Neuronal stem cell (in vitro differentiated cells): ENCODE data around the gene ERC2.

Source experiments
- DNase-seq: peaks from one replicate; pipeline ENCODE4 v3.0.0-alpha.2; 2013; ENCODE audit warnings: low spot score
- H2AFZ ChIP-seq: one replicate; pipeline ENCODE4 v1.6.1; 2013; ENCODE audit warnings: mild to moderate bottlenecking, low read length, inconsistent platforms
- H2AK5ac ChIP-seq: 2 replicates; pipeline ENCODE4 v1.6.1; 2013; ENCODE audit warnings: low read depth, mild to moderate bottlenecking, inconsistent platforms, low read length, moderate library complexity, mixed read lengths
- H2BK120ac ChIP-seq: 2 replicates; pipeline ENCODE4 v1.6.1; 2013; ENCODE audit warnings: low read depth, mild to moderate bottlenecking, inconsistent platforms, low read length, moderate library complexity, mixed read lengths
- H2BK12ac ChIP-seq: one replicate; pipeline ENCODE4 v1.6.1; 2013; ENCODE audit warnings: low read length, inconsistent platforms
- H2BK15ac ChIP-seq: 2 replicates; pipeline ENCODE4 v1.6.1; 2013; ENCODE audit warnings: mild to moderate bottlenecking, low read length, inconsistent platforms, mixed read lengths
- H2BK5ac ChIP-seq: one replicate; pipeline ENCODE4 v1.6.1; 2013; ENCODE audit warnings: inconsistent platforms, mild to moderate bottlenecking, low read length, moderate library complexity
- H3K14ac ChIP-seq: one replicate; pipeline ENCODE4 v1.6.1; 2013; ENCODE audit warnings: low read length, inconsistent platforms
- H3K18ac ChIP-seq: 2 replicates; pipeline ENCODE4 v1.6.1; 2013; ENCODE audit warnings: low read length, inconsistent platforms
- H3K23ac ChIP-seq: 2 replicates; pipeline ENCODE4 v1.6.1; 2013; ENCODE audit warnings: low read depth, mild to moderate bottlenecking, mixed read lengths, low read length, inconsistent platforms; ENCODE audit not compliant: poor library complexity
- H3K27ac ChIP-seq: replicated peaks from 3 replicates; pipeline ENCODE4 v1.5.1; 2013; ENCODE audit warnings: low read length, inconsistent platforms
- H3K27me3 ChIP-seq, 3 experiments: 2 replicates each; pipeline ENCODE4 v1.6.1; 2013; ENCODE audit warnings: low read length in 3 of 3, mild to moderate bottlenecking in 2 of 3, inconsistent platforms in 1 of 3, low read depth in 1 of 3, mixed read lengths in 1 of 3, moderate library complexity in 1 of 3; ENCODE audit not compliant: control insufficient read depth in 3 of 3, insufficient read depth in 3 of 3
- H3K36me3 ChIP-seq, 2 donors: replicated peaks in 1 of 2; 2 replicates each; pipeline ENCODE4 v1.6.1; 2013; ENCODE audit warnings: low read length in 2 of 2; ENCODE audit not compliant: control insufficient read depth in 2 of 2, insufficient read depth in 2 of 2
- H3K4ac ChIP-seq: 2 replicates; pipeline ENCODE4 v1.6.1; 2013; ENCODE audit warnings: inconsistent platforms, mild to moderate bottlenecking, low read length, moderate library complexity
- H3K4me1 ChIP-seq, 2 donors: 1 replicate in 1 of 2; 2 replicates in 1 of 2; pipeline ENCODE4 v1.6.1; 2013; ENCODE audit warnings: low read length in 2 of 2, low read depth in 1 of 2; ENCODE audit not compliant: control insufficient read depth in 2 of 2, insufficient read depth in 1 of 2
- H3K4me2 ChIP-seq: one replicate; pipeline ENCODE4 v1.6.1; 2013; ENCODE audit warnings: mild to moderate bottlenecking, low read length, inconsistent platforms; ENCODE audit not compliant: insufficient read depth, poor library complexity, severe bottlenecking
- H3K4me3 ChIP-seq, 2 donors: 2 replicates each; pipeline ENCODE4 v1.5.1; 2013; ENCODE audit warnings: low read length in 2 of 2, mild to moderate bottlenecking in 2 of 2, inconsistent platforms in 1 of 2, moderate library complexity in 1 of 2
- H3K79me1 ChIP-seq: one replicate; pipeline ENCODE4 v1.6.1; 2013; ENCODE audit warnings: low read depth, mild to moderate bottlenecking, inconsistent platforms, low read length, moderate library complexity
- H3K9ac ChIP-seq: one replicate; pipeline ENCODE4 v1.6.1; 2013; ENCODE audit warnings: mild to moderate bottlenecking, low read depth, low read length, inconsistent platforms; ENCODE audit not compliant: poor library complexity
- H3K9me3 ChIP-seq, 2 donors: replicated peaks in 1 of 2; 2 replicates each; pipeline versions ENCODE3 to v1.6.1; 2013; ENCODE audit warnings: low read length in 2 of 2, mild to moderate bottlenecking in 2 of 2, inconsistent platforms in 1 of 2, low read depth in 1 of 2, mixed read lengths in 1 of 2, moderate library complexity in 1 of 2; ENCODE audit not compliant: control insufficient read depth in 2 of 2, insufficient read depth in 1 of 2
- H4K8ac ChIP-seq: one replicate; pipeline ENCODE4 v1.6.1; 2013; ENCODE audit warnings: low read depth, mild to moderate bottlenecking, inconsistent platforms, low read length, moderate library complexity
- H4K91ac ChIP-seq: one replicate; pipeline ENCODE4 v1.6.1; 2013; ENCODE audit warnings: low read length, low read depth, mild to moderate bottlenecking, inconsistent platforms; ENCODE audit not compliant: poor library complexity
- WGBS, 2 donors: extraction: QIAGEN DNeasy Blood & Tissue Kit; methylation state at CpG; one replicate each; pipeline ENCODE4 v1.1.7; 2013; ENCODE audit warnings: missing lambda C conversion rate in 2 of 2, mixed read lengths in 1 of 2; ENCODE audit not compliant: insufficient read length in 2 of 2, insufficient replicate concordance in 1 of 2; ENCODE audit errors: extremely low coverage in 2 of 2; 5-methylcytosine and 5-hydroxymethylcytosine counted together

The ERC2 gene

GRCh38 chr3:55947406-55947805 lies 520.9 kb downstream of the ERC2 start:
- Histone ChIP-seq H3K36me3 (no peaks in the 10 kb centered on the region), H4K8ac (no peak overlapping the region), H2AFZ (no peak overlapping the region), H3K9ac (no peak overlapping the region), H3K4me2 (no peak overlapping the region), H3K14ac (no peak overlapping the region), H3K23ac (no peak overlapping the region), H2BK15ac (no peak overlapping the region), H2BK12ac (no peak overlapping the region), H3K4ac (no peak overlapping the region), H3K27me3 (no peaks in the 10 kb centered on the region), H2BK5ac (no peak overlapping the region), H3K4me3 (no peak overlapping the region), H3K79me1 (no peaks in the 10 kb centered on the region), H2AK5ac (no peak overlapping the region), H3K4me1 (no peaks in the 10 kb centered on the region), H3K18ac (no peak overlapping the region), H3K9me3 (no peaks in the 10 kb centered on the region), H2BK120ac (no peak overlapping the region), H4K91ac (no peak overlapping the region), H3K27ac (no peak overlapping the region)
- no peak for DNase-seq
- no CpG with 5 or more reads among the region's 5 CpGs for WGBS, 2 donors

GRCh38 chr3:55946574-55947160 lies 521.6 kb downstream of the ERC2 start:
- no peaks in the 10 kb centered on the region for H3K9me3 ChIP-seq
- H3K36me3 ChIP-seq: no peaks in the 10 kb centered on the region
- H3K9ac ChIP-seq: no peak overlapping the region
- no peak overlapping the region for H2BK120ac ChIP-seq
- no peak overlapping the region for H3K14ac ChIP-seq
- H3K4ac ChIP-seq: no peak overlapping the region
- H3K4me2 ChIP-seq: no peak overlapping the region
- no peak overlapping the region for H2BK15ac ChIP-seq
- no peak overlapping the region for H4K8ac ChIP-seq
- H3K18ac ChIP-seq: no peak overlapping the region
- no peaks in the 10 kb centered on the region for H3K4me1 ChIP-seq
- no peak overlapping the region for H2AFZ ChIP-seq
- H2BK12ac ChIP-seq: no peak overlapping the region
- H2BK5ac ChIP-seq: no peak overlapping the region
- H4K91ac ChIP-seq: no peak overlapping the region
- no peaks in the 10 kb centered on the region for H3K79me1 ChIP-seq
- no peak overlapping the region for H3K23ac ChIP-seq
- H3K27ac ChIP-seq: no peak overlapping the region
- DNase-seq: no peak
- H2AK5ac ChIP-seq: no peak overlapping the region
- H3K27me3 ChIP-seq: no peaks in the 10 kb centered on the region
- no CpG with 5 or more reads among the region's 4 CpGs for WGBS, 2 donors
- H3K4me3 ChIP-seq: no peak overlapping the region

GRCh38 chr3:55942868-55943267 lies 525.4 kb downstream of the ERC2 start:
- no peak overlapping the region for H2AFZ ChIP-seq
- no peak overlapping the region for H3K4me3 ChIP-seq
- no peak overlapping the region for H3K14ac ChIP-seq
- no peaks in the 10 kb centered on the region for H3K36me3 ChIP-seq
- no peaks in the 10 kb centered on the region for H3K79me1 ChIP-seq
- no peak overlapping the region for H4K8ac ChIP-seq
- no peaks in the 10 kb centered on the region for H3K9me3 ChIP-seq
- H3K4me2 ChIP-seq: no peak overlapping the region
- H3K23ac ChIP-seq: no peak overlapping the region
- no peak overlapping the region for H2BK15ac ChIP-seq
- no peak overlapping the region for H2BK5ac ChIP-seq
- H3K4ac ChIP-seq: no peak overlapping the region
- no peaks in the 10 kb centered on the region for H3K27me3 ChIP-seq
- H3K27ac ChIP-seq: no peak overlapping the region
- no peak overlapping the region for H4K91ac ChIP-seq
- H2AK5ac ChIP-seq: no peak overlapping the region
- no CpG with 5 or more reads among the region's 2 CpGs for WGBS, 2 donors
- DNase-seq: no peak
- no peaks in the 10 kb centered on the region for H3K4me1 ChIP-seq
- no peak overlapping the region for H2BK120ac ChIP-seq
- H3K18ac ChIP-seq: no peak overlapping the region
- no peak overlapping the region for H2BK12ac ChIP-seq
- H3K9ac ChIP-seq: no peak overlapping the region

- no peak overlapping the region for H3K9ac ChIP-seq
- H4K91ac ChIP-seq: no peak overlapping the region
- no peak overlapping the region for H3K18ac ChIP-seq
- no peak overlapping the region for H3K4ac ChIP-seq
- H3K4me1 ChIP-seq: peaks cover 3 to 5% of the 10 kb centered on the region in 2 donors
- no peaks in the 10 kb centered on the region for H3K9me3 ChIP-seq
- no CpG with 5 or more reads among the region's 1 CpG for WGBS, 2 donors
- no peak overlapping the region for H2AFZ ChIP-seq
- no peak for DNase-seq
- no peaks in the 10 kb centered on the region for H3K79me1 ChIP-seq
- no peak overlapping the region for H3K23ac ChIP-seq
- no peak overlapping the region for H3K4me2 ChIP-seq
- H3K27me3 ChIP-seq: no peaks in the 10 kb centered on the region
- H2BK12ac ChIP-seq: no peak overlapping the region
- no peak overlapping the region for H2BK120ac ChIP-seq
- H3K14ac ChIP-seq: no peak overlapping the region
- no peak overlapping the region for H2BK15ac ChIP-seq
- H3K36me3 ChIP-seq: no peaks in the 10 kb centered on the region
- H2BK5ac ChIP-seq: no peak overlapping the region
- no peak overlapping the region for H2AK5ac ChIP-seq
- no peak overlapping the region for H3K27ac ChIP-seq
- H3K4me3 ChIP-seq: no peak overlapping the region
- no peak overlapping the region for H4K8ac ChIP-seq
Observed at GRCh38 chr3:55939287-55939686, 529.0 kb downstream of the ERC2 start.
